Activated CD8-positive, alpha-beta T cell treated with anti-CD3 and anti-CD28 coated beads for 36 hours (primary cell): ENCODE results near the gene ROR2. TPM values are rescaled to one million over a fixed set of nuclear protein-coding genes. Genes with fewer than 3 reads are reported as not detected.

Experiments
- ATAC-seq: fragments of 200-7000 bp; cut with Tn5 transposase; one replicate; pipeline ENCODE4 v1.10.0; 2021; ENCODE audit warnings: mild to moderate bottlenecking, moderate library complexity
- CTCF ChIA-PET: fragments of 350-600 bp; sonication (Branson Sonifier 250); formaldehyde crosslinking; loops from one replicate; lab custom pipeline; 2021; ENCODE audit warnings: antibody characterized with exemption; lab: Charles Lee
- POLR2A ChIA-PET: fragments of 350-600 bp; sonication (Branson Sonifier 250); formaldehyde crosslinking; loops from one replicate; lab custom pipeline; 2021; ENCODE audit warnings: antibody characterized with exemption; lab: Charles Lee
- DNase-seq: peaks from one replicate; pipeline ENCODE4 v3.0.0-alpha.2; 2020
- H3K27ac Mint-ChIP-seq: one replicate; pipeline ENCODE4 v1.8.0; 2021; ENCODE audit warnings: mild to moderate bottlenecking, mixed read lengths
- H3K27me3 Mint-ChIP-seq: one replicate; pipeline ENCODE4 v1.8.0; 2021; ENCODE audit warnings: mixed read lengths
- H3K36me3 Mint-ChIP-seq: one replicate; pipeline ENCODE4 v1.8.0; 2021; ENCODE audit warnings: low read depth, mixed read lengths
- H3K4me1 Mint-ChIP-seq: one replicate; pipeline ENCODE4 v1.8.0; 2021; ENCODE audit warnings: low read depth, mixed read lengths
- H3K4me3 Mint-ChIP-seq: one replicate; pipeline ENCODE4 v1.8.0; 2021; ENCODE audit warnings: mild to moderate bottlenecking, moderate library complexity, mixed read lengths
- H3K9me3 Mint-ChIP-seq: one replicate; pipeline ENCODE4 v1.8.0; 2021; ENCODE audit warnings: mixed read lengths
- CTCF ChIP-seq: fragments of 200-600 bp; IDR thresholded peaks from one replicate; pipeline ENCODE4 v1.8.0; 2022; ENCODE audit warnings: antibody characterized with exemption, mild to moderate bottlenecking
- intact Hi-C: fragments of 100-400 bp; cut with micrococcal nuclease; formaldehyde crosslinking; loops from one replicate; pipeline ENCODE4 v1.10.0; 2022
- total RNA-seq, 2 experiments: library from RNA; stranded (reverse); gene quantifications; one replicate each; pipeline ENCODE4 v1.2.3, GENCODE V29; 2021

The ROR2 gene
- total RNA-seq, 2 experiments from 2014 or later: not detected

- no peaks in the 10 kb centered on the region for H3K4me1 Mint-ChIP-seq
These were observed 10.3 kb upstream of the ROR2 start for GRCh38 chr9:91960367-91960766.

GRCh38 chr9:91958174-91958573 is 8.1 kb upstream of the ROR2 start:
- no peaks in the 10 kb centered on the region for H3K36me3 Mint-ChIP-seq
- intact Hi-C loops: no loop called here

More at GRCh38 chr9:91960367-91960766, 10.3 kb upstream of the ROR2 start:
- TF ChIP-seq CTCF: no peak
- Mint-ChIP-seq H3K4me3 (no peak overlapping the region), H3K9me3 (peaks cover 5% of the 10 kb centered on the region), H3K27ac (no peak overlapping the region), H3K27me3 (no peaks in the 10 kb centered on the region), H3K36me3 (no peaks in the 10 kb centered on the region)
- ATAC-seq: no peak
- DNase-seq: no peak
- ChIA-PET CTCF (interaction anchor here (0.9 kb wide), 1 partner anchor 10 kb away, joined by 3 read pairs; no protein-coding TSS in a partner anchor), POLR2A (no interaction called here)
- intact Hi-C loops: no loop called here

GRCh38 chr9:91954841-91955471 is 4.9 kb upstream of the ROR2 start:
- TF ChIP-seq CTCF: peak; percentile 61
- intact Hi-C loops: no loop called here
- peaks cover 46% of the 10 kb centered on the region for H3K27me3 Mint-ChIP-seq
- no peaks in the 10 kb centered on the region for H3K36me3 Mint-ChIP-seq
- no peak overlapping the region for H3K27ac Mint-ChIP-seq
- POLR2A ChIA-PET: no interaction called here
- H3K4me3 Mint-ChIP-seq: no peak overlapping the region
- H3K9me3 Mint-ChIP-seq: no peaks in the 10 kb centered on the region
- CTCF ChIA-PET: interaction anchor here (0.6 to 2.1 kb wide), 15 partner anchors 8 to 196 kb away, joined by 3 to 10 read pairs (median 3); no protein-coding TSS in a partner anchor
- peak; percentile 54 for DNase-seq
- peaks cover 4% of the 10 kb centered on the region for H3K4me1 Mint-ChIP-seq
- ATAC-seq: no peak

More at GRCh38 chr9:91958174-91958573, 8.1 kb upstream of the ROR2 start:
- ChIA-PET CTCF (no interaction called here), POLR2A (no interaction called here)
- H3K4me1 Mint-ChIP-seq: no peaks in the 10 kb centered on the region
- H3K9me3 Mint-ChIP-seq: peaks cover 5% of the 10 kb centered on the region
- H3K4me3 Mint-ChIP-seq: no peak overlapping the region
- peaks cover 18% of the 10 kb centered on the region for H3K27me3 Mint-ChIP-seq
- no peak overlapping the region for H3K27ac Mint-ChIP-seq
- DNase-seq (no peak), ATAC-seq (no peak)
- no peak for TF ChIP-seq CTCF

GRCh38 chr9:91953718-91954117 is 3.7 kb upstream of the ROR2 start:
- Mint-ChIP-seq H3K4me3 (no peak overlapping the region), H3K27me3 (peaks cover 47% of the 10 kb centered on the region)
- intact Hi-C loops: no loop called here

More at GRCh38 chr9:91953718-91954117, 3.7 kb upstream of the ROR2 start:
- DNase-seq: no peak
- H3K9me3 Mint-ChIP-seq: no peaks in the 10 kb centered on the region
- no peak overlapping the region for H3K27ac Mint-ChIP-seq
- ChIA-PET CTCF (interaction anchor here (1.4 to 2.1 kb wide), 3 partner anchors 8 to 17 kb away, joined by 5 to 8 read pairs (median 5); no protein-coding TSS in a partner anchor), POLR2A (no interaction called here)
- no peaks in the 10 kb centered on the region for H3K36me3 Mint-ChIP-seq
- H3K4me1 Mint-ChIP-seq: peaks cover 4% of the 10 kb centered on the region
- no peak for ATAC-seq
- no peak for TF ChIP-seq CTCF
